HUES6 (cell line): ENCODE data around the gene ALPL.

Experiments used
- H3K27ac ChIP-seq: 2 replicates; pipeline ENCODE4 v1.7.0; 2013; ENCODE audit warnings: low read depth, mild to moderate bottlenecking, low read length, inconsistent platforms
- H3K27me3 ChIP-seq: 2 replicates; pipeline ENCODE4 v1.6.1; 2013; ENCODE audit warnings: low read length; ENCODE audit not compliant: control insufficient read depth, insufficient read depth
- H3K36me3 ChIP-seq: 2 replicates; pipeline ENCODE4 v1.6.1; 2013; ENCODE audit warnings: low read length; ENCODE audit not compliant: control insufficient read depth, insufficient read depth
- H3K4me1 ChIP-seq: 2 replicates; pipeline ENCODE4 v1.6.1; 2013; ENCODE audit warnings: low read length; ENCODE audit not compliant: control insufficient read depth, insufficient read depth
- H3K4me3 ChIP-seq: 2 replicates; pipeline ENCODE4 v1.5.1; 2013; ENCODE audit warnings: low read depth, low read length
- H3K9ac ChIP-seq: one replicate; pipeline ENCODE4 v1.6.1; 2013; ENCODE audit warnings: mild to moderate bottlenecking, low read length
- H3K9me3 ChIP-seq: 2 replicates; pipeline ENCODE4 v1.6.1; 2013; ENCODE audit warnings: low read depth, low read length; ENCODE audit not compliant: control insufficient read depth, insufficient read depth

The ALPL gene

DNA sequence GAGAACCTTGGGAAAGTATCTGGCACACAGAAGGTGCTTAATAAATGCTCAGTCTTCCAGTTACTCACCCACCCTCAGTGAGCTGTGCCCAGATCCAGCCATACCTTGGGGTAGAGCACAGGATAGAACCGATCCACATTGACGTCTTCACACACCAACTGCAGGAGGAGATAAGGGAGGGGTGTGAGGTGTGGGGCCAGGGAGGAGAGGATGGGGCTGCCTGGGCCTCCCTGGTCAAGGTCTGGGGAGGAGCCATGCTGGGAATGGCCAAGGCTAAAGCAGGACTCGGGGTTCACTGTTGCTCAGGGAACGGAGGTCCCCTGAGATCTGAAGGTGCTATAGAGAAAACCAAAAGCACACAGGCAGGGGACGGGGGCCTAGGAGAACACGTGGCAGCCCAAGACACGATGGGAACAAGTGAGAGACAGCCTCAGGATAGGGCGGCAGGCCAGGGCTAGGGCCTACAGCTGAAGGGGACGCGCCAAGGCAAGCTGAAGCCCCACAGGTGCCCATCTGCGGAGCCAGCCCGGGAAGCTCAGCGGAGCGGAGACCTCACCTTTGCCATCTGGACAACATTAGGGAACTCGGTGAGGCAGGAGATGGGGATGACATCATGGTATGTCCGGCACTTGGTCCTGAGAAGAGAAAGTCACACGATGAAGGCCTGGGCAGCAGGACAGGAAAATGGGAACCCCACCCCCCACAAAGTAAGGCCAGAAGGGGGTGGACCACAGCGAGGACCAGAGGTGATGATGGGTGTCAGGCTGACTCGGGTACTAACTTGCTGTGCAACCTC is 104.0 kb downstream of the ALPL start:
- no peak overlapping the region for H3K9ac ChIP-seq

DNA sequence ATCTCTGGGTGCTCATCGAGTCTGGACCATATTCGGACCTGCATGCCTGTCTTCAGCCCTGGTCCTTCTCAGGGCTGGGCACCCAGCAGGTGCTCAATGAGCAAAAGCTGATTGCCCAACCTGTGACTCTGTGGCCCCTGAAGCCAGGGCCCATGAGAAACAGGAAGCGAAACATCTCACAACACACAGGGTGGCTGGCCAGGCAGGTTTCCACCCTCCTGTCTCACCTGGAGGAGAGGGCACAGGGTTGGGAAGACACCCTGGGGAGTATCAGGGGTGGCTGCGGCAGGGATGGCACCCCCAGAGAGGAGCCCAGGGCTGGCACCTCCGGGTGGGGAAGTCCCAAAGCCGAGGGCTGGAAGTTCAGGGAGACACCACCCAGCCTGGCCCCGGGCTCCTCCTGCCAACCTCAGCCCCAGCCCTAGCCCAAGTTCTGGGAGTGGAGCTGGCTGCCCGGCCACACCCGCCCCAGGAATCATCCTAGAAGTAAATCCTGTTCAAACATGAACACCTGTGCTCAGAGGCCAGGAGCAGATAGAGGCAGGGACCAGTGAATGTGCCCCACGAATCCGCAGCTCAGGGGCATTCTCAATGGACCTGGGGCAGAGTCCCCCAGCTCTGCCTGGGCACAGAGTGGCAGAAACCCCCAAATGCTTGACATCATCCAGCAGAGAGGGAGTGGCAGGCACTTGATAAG is 105.3 kb downstream of the ALPL start:
- Histone ChIP-seq H3K9ac (no peak overlapping the region), H3K27me3 (peaks cover 3% of the 10 kb centered on the region; the same call in 1 of the 2 replicates), H3K36me3 (no peaks in the 10 kb centered on the region), H3K4me1 (peaks cover 15% of the 10 kb centered on the region), H3K4me3 (no peak overlapping the region), H3K9me3 (no peaks in the 10 kb centered on the region), H3K27ac (no peak overlapping the region)

More for the DNA sequence above, 104.0 kb downstream of the ALPL start:
- Histone ChIP-seq H3K27me3 (no peaks in the 10 kb centered on the region), H3K36me3 (no peaks in the 10 kb centered on the region), H3K4me1 (peaks cover 9% of the 10 kb centered on the region; the same call in 1 of the 2 replicates), H3K27ac (no peak overlapping the region), H3K4me3 (no peak overlapping the region), H3K9me3 (no peaks in the 10 kb centered on the region)

DNA sequence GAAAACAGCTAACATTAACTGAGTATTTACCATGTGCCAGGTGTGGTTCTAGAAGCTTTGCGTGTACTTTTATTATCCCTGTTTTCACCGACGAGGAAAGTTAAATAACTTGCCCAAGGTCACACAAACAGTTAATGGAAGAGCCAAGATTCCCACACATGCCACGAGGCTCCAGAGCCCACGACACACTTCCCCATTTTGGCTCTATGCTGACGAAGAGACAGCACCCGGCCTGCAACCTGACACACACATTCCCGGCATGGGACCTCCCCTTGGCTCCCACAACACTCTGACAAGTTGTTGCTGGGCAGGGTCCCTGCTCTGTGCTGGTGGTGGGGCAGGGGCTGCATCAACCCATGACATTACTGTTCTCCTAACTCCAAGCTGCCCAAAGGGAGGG is 107.1 kb downstream of the ALPL start:
- Histone ChIP-seq H3K9ac (no peak overlapping the region), H3K4me1 (peaks cover 19% of the 10 kb centered on the region), H3K36me3 (no peaks in the 10 kb centered on the region), H3K4me3 (no peak overlapping the region), H3K27me3 (peaks cover 20% of the 10 kb centered on the region), H3K9me3 (no peaks in the 10 kb centered on the region), H3K27ac (no peak overlapping the region)

DNA sequence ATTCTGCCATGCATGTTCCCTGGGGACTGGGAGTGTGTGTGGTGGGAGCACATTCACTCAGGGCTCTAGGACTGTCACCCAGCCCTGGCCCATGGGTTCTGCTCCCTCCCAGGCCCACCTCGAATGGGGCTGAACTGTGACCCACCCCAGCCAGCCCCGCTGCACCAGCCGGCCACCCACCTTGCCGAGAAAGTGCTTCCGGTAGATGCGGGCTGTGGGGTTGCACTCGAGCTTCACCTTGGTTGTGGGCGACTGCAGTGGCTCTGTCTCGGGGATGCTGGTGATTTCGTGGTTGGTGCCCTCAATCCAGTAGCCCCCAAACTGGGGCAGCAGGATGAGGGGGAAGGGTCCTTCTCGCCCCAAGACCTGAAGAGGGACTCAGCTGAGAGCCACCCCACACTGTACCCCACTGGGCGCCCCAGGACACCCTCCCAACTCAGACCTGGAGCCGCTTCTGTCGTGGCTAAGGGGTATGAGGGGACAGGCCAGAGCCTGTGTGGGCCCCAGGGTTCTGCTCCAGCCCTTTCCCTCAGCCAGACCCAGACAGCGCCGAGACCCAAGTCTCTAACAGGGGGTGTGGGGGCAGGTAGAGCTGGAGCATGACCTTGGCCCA is 108.0 kb downstream of the ALPL start:
- Histone ChIP-seq H3K9me3 (no peaks in the 10 kb centered on the region), H3K4me1 (peaks cover 25% of the 10 kb centered on the region), H3K36me3 (no peaks in the 10 kb centered on the region), H3K9ac (no peak overlapping the region), H3K27me3 (peaks cover 28% of the 10 kb centered on the region), H3K4me3 (no peak overlapping the region), H3K27ac (no peak overlapping the region)

DNA sequence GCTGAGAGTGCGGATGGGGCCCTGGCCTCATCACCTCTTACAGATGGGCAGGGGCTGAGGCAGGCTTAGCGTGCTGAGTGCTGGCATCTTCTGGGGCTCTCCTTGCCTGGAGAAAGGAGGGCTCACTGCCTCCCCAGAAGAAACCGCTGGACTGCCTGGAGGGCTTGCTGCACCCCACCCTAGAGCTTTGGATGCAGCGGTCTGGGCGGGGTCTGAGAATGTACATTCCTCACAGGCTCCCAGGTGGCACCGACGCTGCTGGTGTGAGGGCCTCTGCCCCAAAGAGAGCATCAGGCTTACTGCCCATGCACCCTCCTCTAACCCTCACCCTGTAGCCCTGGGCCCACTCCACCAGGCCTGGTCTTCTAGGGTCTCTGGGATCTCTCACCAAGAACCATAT is 108.8 kb downstream of the ALPL start:
- Histone ChIP-seq H3K9ac (no peak overlapping the region), H3K27me3 (peaks cover 28% of the 10 kb centered on the region), H3K4me1 (peaks cover 30% of the 10 kb centered on the region), H3K36me3 (no peaks in the 10 kb centered on the region), H3K9me3 (no peaks in the 10 kb centered on the region), H3K27ac (no peak overlapping the region), H3K4me3 (no peak overlapping the region)

DNA sequence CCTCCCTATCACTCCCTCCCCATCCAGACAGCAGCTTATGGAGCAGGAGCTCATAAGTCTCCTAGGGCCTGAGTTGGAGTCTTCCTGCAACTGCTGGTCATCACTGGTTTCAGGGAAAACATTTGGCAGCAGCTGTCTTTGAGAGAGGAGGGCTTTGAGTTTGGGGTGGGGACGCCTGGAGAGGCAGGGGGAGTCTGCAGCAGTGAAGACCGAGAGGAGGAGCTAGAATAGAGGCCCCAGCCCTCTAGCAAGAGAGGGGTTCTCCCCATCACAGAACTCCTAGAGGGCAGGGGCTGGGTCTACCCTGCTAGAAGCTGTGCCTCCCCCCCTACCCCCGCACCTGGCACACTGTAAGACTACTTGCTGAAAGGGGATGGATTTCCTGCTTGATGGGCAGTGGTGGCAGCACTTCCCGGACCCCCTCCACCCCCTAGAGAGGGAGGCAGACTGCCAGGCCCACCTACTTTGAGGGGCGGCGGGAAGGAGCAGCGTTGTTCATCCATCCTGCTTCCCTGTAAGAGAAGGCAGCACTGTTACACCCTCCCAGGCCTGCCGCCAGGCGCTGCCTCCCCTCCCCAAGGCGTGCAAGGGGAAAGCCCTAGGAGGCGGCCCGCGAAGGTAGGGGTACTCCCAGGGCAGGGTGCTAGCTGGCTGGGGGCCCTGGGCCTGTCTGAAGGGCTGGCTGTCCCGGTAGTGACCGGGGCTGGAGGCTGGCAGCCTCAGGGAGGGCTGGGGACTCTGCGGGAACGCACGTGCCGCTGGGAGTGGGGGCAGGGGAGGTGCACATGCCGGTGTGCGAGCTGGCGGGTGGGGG is 109.5 kb downstream of the ALPL start:
- Histone ChIP-seq H3K27ac (no peak overlapping the region), H3K9ac (no peak overlapping the region), H3K27me3 (peaks cover 28% of the 10 kb centered on the region), H3K4me3 (peak overlapping the region; percentile 39), H3K36me3 (no peaks in the 10 kb centered on the region), H3K9me3 (no peaks in the 10 kb centered on the region), H3K4me1 (peaks cover 33% of the 10 kb centered on the region)

DNA sequence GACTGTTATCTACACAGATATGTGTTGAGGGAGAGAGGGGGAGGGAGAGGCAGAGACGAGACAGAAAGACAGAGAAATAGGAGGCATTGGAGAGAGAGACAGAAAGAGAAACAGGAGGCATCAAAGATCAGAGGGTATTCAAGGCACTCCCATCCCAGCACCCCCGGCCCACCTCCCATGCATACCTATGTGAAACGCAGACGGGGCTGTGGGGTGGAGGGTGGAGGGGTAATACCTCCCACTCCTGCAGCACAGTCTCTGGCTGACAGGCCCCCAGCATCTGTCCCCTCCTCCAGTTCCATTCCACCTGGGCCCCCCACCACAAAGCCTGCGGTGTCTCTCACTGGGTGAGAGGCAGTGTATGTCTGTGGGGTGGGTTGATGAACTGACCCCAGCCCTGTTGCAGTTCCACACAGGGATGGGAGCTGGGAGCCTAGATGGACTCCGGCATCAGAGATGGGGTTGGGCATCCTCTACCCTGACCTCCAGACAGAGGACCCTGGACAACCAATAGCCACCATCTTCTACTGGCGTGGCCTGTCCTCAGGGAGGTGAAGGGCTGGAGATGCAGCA is 110.2 kb downstream of the ALPL start:
- no peak overlapping the region for H3K9ac ChIP-seq
- H3K27me3 ChIP-seq: peaks cover 28% of the 10 kb centered on the region
- no peak overlapping the region; the same call in 1 of the 2 replicates for H3K4me3 ChIP-seq

DNA sequence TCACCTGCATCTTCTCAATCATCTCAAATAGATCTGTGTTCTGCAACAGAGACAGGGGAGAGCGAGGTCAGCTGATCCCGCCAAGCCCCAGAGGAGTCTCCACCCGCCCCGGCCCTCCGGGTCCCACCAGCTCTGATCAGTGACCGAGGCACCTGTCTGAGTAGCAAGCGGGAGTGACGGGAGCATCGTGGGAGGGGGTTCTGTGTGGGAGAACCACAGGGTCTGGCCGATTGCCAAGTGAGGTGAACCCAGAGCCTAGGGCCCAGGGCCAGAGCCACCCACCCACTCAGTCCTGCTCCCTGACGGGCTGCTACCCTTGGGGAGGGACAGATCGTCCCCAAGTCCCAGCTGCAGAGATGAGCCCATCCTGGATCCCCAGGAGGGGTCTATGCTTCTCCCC is 110.8 kb downstream of the ALPL start:
- Histone ChIP-seq H3K9me3 (no peaks in the 10 kb centered on the region), H3K4me3 (no peak overlapping the region), H3K27ac (no peak overlapping the region), H3K36me3 (no peaks in the 10 kb centered on the region), H3K27me3 (peaks cover 28% of the 10 kb centered on the region), H3K9ac (no peak overlapping the region), H3K4me1 (peaks cover 33% of the 10 kb centered on the region)

More for the DNA sequence above, 110.2 kb downstream of the ALPL start:
- Histone ChIP-seq H3K9me3 (no peaks in the 10 kb centered on the region), H3K36me3 (no peaks in the 10 kb centered on the region), H3K4me1 (peaks cover 33% of the 10 kb centered on the region), H3K27ac (no peak overlapping the region)

DNA sequence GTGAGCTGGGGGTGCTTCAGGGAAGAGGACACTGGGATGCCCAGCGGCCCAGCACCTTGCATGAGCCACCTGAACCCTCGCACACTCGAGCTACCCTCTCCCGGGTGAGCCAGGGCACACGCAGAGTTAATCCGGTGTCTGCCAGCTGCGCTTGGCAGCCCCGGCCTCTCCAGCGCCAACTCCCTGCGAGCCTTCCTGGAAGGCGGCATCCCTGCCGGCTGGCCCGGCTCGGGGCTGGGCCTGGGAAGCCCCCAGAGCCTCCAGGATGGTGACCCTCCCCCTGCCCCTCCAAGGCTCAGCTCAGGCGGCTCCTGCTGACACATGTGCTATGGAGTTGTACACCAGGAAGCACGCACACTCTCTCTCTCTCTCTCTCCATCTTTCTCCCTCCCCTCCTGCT is 111.3 kb downstream of the ALPL start:
- Histone ChIP-seq H3K4me3 (no peak overlapping the region), H3K36me3 (no peaks in the 10 kb centered on the region), H3K27ac (no peak overlapping the region), H3K9ac (no peak overlapping the region), H3K27me3 (peaks cover 28% of the 10 kb centered on the region), H3K4me1 (peaks cover 33% of the 10 kb centered on the region), H3K9me3 (no peaks in the 10 kb centered on the region)

DNA sequence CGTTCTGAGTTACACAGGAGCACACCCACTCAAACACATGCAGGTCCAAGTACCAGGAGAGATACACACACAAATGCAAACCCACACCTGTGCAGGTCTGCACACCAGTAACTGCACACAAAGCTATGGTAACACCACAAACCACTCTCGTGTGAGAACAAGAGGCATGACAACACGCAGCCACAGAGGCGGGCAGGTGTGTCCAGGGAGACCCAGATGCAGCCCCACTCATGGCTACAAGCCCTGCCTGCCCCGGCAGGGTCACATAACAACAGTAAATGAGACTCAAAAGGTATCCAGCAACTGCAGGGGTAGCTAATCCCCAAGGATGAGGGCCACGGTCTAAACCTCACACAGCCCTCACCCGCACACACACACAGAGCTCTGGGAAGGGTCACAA is 111.8 kb downstream of the ALPL start:
- Histone ChIP-seq H3K27ac (no peak overlapping the region), H3K4me1 (peaks cover 33% of the 10 kb centered on the region), H3K4me3 (no peak overlapping the region)

More for the DNA sequence above, 111.8 kb downstream of the ALPL start:
- Histone ChIP-seq H3K9ac (no peak overlapping the region), H3K27me3 (peaks cover 28% of the 10 kb centered on the region), H3K36me3 (no peaks in the 10 kb centered on the region), H3K9me3 (no peaks in the 10 kb centered on the region)
